Lung (tissue), 12 donors: ENCODE results near the gene SLC8A1. TPM values are rescaled to one million over a fixed set of nuclear protein-coding genes. Genes with fewer than 3 reads are reported as not detected.

Experiments
- ATAC-seq: fragments of 200-7000 bp; cut with Tn5 transposase; one replicate; pipeline ENCODE4 v1.9.1; 2020; ENCODE audit warnings: moderate number of reproducible peaks; ENCODE audit not compliant: insufficient read depth, low FRiP score
- DNase-seq, 3 donors: peaks; one replicate each; pipeline ENCODE4 v3.0.0-alpha.2; 2013 to 2017
- H3K27ac ChIP-seq, 2 donors: one replicate each; pipeline ENCODE4 v1.5.1; 2013; ENCODE audit warnings: mild to moderate bottlenecking in 2 of 2, moderate library complexity in 2 of 2, control low read depth in 1 of 2, inconsistent platforms in 1 of 2, low read depth in 1 of 2, low read length in 1 of 2
- H3K27me3 ChIP-seq, 3 donors: one replicate each; pipeline ENCODE4 v1.5.1; 2013; ENCODE audit warnings: low read length in 2 of 3; ENCODE audit not compliant: control insufficient read depth in 3 of 3, insufficient read depth in 3 of 3
- H3K36me3 ChIP-seq, 4 donors: one replicate each; pipeline ENCODE4 v1.5.1; 2013; ENCODE audit warnings: low read length in 4 of 4, mild to moderate bottlenecking in 1 of 4, moderate library complexity in 1 of 4; ENCODE audit not compliant: control insufficient read depth in 4 of 4, insufficient read depth in 4 of 4
- H3K4me1 ChIP-seq, 5 donors: one replicate each; pipeline ENCODE4 v1.5.1; 2013; ENCODE audit warnings: low read length in 5 of 5, mild to moderate bottlenecking in 2 of 5, moderate library complexity in 1 of 5; ENCODE audit not compliant: control insufficient read depth in 5 of 5, insufficient read depth in 5 of 5
- H3K4me3 ChIP-seq: one replicate; pipeline ENCODE4 v1.5.1; 2013; ENCODE audit warnings: mild to moderate bottlenecking, control low read depth, moderate library complexity
- H3K9ac ChIP-seq, 2 donors: one replicate each; pipeline ENCODE4 v1.5.1; 2013; ENCODE audit warnings: low read length in 2 of 2, control low read depth in 1 of 2; ENCODE audit not compliant: insufficient read depth in 1 of 2
- H3K9me3 ChIP-seq, 4 donors: one replicate each; pipeline ENCODE4 v1.5.1; 2013; ENCODE audit warnings: low read length in 3 of 4, mild to moderate bottlenecking in 1 of 4, moderate library complexity in 1 of 4; ENCODE audit not compliant: control insufficient read depth in 4 of 4, insufficient read depth in 3 of 4
- CTCF ChIP-seq: IDR thresholded peaks from 2 replicates; pipeline ENCODE4 v1.5.1; 2012; ENCODE audit warnings: mild to moderate bottlenecking; ENCODE audit errors: control extremely low read depth, extremely low read depth
- WGBS, 2 donors: extraction: QIAGEN DNeasy Blood & Tissue Kit; methylation state at CpG; one replicate each; pipeline ENCODE4 v1.1.7; 2013; 5-methylcytosine and 5-hydroxymethylcytosine counted together
- polyA plus RNA-seq, 2 donors: library from polyadenylated mRNA; stranded (reverse); fragments of 200-250 nt; gene quantifications; one replicate each; pipeline ENCODE4 v1.2.1, GENCODE V29; 2013
- total RNA-seq, 2 donors: library from RNA; depleted of rRNA in 1 of 2; stranded (reverse); fragments of >200 nt in 1 of 2; gene quantifications; one replicate each; pipeline ENCODE4 v1.2.1, GENCODE V29; 2014 to 2021
- donor health status: control.
- donor health status: control.
- donor health status: Bipolar disorder and iron deficiency.
- donor health status: healthy.
- donor health status: DM: yes; HTN: yes; CAD: no.

SLC8A1 gene
- total and polyA plus RNA-seq, 4 donors = 1.2 to 34.7 (median 18.4) TPM

- Histone ChIP-seq H3K4me3 (no peak overlapping the region), H3K36me3 (no peaks in the 10 kb centered on the region), H3K27me3 (peaks cover 0 to 4% (median 4%) of the 10 kb centered on the region in 3 donors), H3K9me3 (no peaks in the 10 kb centered on the region), H3K4me1 (peaks cover 0 to 7% (median 2%) of the 10 kb centered on the region in 5 donors), H3K9ac (no peak overlapping the region), H3K27ac (peak overlapping the region in 1 of 2 donors; percentile 30)
- TF ChIP-seq CTCF = no peak
- WGBS, 2 donors = 77 to 88% methylated on average over 8 of the region's 8 CpGs
- ATAC-seq (no peak), DNase-seq (no peak)
These were observed 11.2 kb upstream of the SLC8A1 start for GRCh38 chr2:40463112-40463511.

DNA sequence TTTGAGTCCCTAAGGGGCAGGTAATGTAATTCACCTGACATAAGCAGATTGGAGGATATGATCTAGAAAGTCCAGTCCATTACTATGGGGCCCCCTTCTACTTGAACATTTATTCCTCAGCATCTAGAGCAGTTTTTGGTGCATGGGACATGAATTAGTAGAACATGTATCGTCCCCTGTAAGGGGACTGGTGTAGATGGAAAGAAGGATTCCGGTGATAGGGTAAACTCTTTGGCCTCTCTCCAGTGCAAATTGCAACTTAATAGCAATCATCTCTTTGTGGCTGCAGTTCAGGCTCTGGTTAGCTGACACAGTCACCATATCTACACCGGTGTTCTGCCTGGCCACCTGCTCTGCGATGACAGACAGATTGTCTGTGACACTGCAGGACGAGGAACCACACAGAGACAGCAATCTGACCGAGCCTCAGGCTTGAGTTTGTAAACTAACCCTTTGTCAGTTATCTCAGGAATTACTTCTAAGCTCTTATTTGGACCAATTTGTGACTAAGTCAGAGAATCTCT, 6.4 kb upstream of the SLC8A1 start:
- H3K36me3 ChIP-seq = no peaks in the 10 kb centered on the region
- ATAC-seq = no peak
- WGBS, 2 donors = 61 to 74% methylated on average over 6 of the region's 6 CpGs
- no peak for TF ChIP-seq CTCF
- no peak for DNase-seq
- H3K27ac ChIP-seq = peak overlapping the region; percentile 67
- H3K27me3 ChIP-seq = peaks cover 0 to 6% (median 4%) of the 10 kb centered on the region in 3 donors
- peak overlapping the region in 1 of 2 donors; percentile 28 for H3K9ac ChIP-seq
- H3K4me1 ChIP-seq = peaks cover 0 to 5% (median 0%) of the 10 kb centered on the region in 5 donors
- H3K4me3 ChIP-seq = no peak overlapping the region
- H3K9me3 ChIP-seq = no peaks in the 10 kb centered on the region

GRCh38 chr2:40457837-40458236, 5.9 kb upstream of the SLC8A1 start:
- H3K27ac ChIP-seq = peak overlapping the region in 1 of 2 donors; percentile 67
- ATAC-seq = no peak

More at GRCh38 chr2:40457837-40458236, 5.9 kb upstream of the SLC8A1 start:
- Histone ChIP-seq H3K4me1 (peaks cover 0 to 5% (median 0%) of the 10 kb centered on the region in 5 donors), H3K36me3 (no peaks in the 10 kb centered on the region), H3K9me3 (no peaks in the 10 kb centered on the region), H3K27me3 (peaks cover 0 to 11% (median 4%) of the 10 kb centered on the region in 3 donors), H3K9ac (no peak overlapping the region), H3K4me3 (no peak overlapping the region)
- 55 to 77% methylated on average over 5 of the region's 5 CpGs for WGBS, 2 donors
- TF ChIP-seq CTCF = no peak
- peak in 2 of 3 donors; percentile 24 to 28 for DNase-seq
